Stimulated activated CD4-positive, alpha-beta T cell treated with anti-CD3 and anti-CD28 coated beads, Interleukin-15, amount 100 ng/mL, for 48 hours (primary cell): Measurements from ENCODE around the gene UBE2L3.
"Not testable (repeated sequence)": the region's sequence is repeated elsewhere in the genome, so short reads cannot be mapped to it uniquely, and the experiment has no call there.

Experiments used
- DNase-seq, 2 donors: peaks; one replicate each; pipeline ENCODE4 v3.0.0-alpha.2; 2020; ENCODE audit warnings: low read depth in 2 of 2

Gene UBE2L3

DNA sequence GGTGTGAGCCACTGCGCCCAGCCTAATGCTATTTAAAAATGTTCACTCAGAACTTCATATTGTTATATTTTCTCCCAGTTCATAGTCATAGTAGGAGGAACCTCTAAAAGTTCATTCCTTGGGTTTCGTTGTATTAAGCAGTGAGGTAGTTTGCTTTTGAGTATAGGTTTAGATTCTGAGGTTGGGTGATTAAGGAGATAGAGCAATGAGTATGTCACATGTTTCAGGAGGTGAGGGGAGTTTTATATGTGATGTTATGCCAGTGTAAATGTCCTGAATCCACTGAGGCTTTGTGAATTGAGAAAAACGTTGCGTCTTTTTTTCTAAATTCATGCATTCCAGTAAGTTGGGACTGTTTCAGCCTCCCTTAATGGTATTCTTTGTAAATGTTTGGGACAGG lies 4.2 kb downstream of the UBE2L3 start:
- no peak for DNase-seq

- no peak for DNase-seq
These were observed 5.8 kb downstream of the UBE2L3 start for GRCh38 chr22:21573293-21573734.

DNA sequence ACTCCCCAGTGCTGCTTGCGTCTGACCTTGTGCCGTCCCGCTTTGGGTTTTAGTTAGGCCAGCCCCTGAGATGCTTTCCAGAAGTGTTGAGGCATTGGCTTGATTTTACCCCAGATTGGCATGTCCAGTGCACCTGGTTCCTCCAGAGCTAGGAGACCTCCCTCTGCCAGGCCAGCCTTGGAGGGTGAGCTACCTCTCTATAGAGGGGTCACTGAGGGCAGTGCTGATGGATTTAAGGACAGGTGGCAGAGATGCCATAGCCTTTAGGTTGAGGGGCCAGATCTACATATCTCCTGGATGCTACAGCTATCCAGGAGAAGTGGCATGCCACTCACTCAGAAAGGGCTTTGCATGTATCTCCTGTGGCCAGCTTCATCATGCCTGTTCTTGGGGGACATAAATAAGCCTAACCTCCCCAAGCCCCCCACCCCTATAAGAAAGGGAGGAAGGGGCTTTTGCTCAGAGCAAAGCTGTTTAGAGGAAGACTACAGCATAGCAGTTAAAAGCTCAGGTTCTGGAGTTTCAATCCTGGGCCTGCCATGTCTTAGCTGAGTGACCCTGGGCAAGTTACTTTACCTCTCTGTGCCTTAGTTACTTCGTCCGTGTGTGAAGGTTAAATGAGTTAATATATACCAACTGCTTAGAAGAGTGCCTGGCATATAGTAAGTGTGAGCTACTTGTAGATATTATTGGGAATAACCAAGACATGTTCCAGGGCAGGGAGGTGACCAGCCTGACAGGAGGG lies 6.4 kb downstream of the UBE2L3 start:
- DNase-seq, result no peak

DNA sequence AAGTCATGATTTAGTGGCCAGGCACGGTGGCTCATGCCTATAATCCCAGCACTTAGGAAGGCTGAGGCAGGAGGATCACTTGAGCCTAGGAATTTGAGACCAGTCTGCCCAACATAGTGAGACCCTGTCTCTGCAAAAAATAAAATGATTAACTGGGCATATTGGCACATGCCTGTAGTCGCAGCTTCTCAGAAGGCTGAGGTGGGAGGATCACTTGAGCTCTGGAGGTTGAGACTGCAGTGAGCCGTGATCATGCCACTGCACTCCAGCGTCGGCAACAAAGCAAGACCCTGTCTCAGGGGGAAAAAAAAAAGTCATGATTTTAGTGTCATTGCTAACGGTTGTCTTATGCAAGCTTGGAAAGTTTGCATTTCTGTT lies 11.9 kb downstream of the UBE2L3 start:
- no peak for DNase-seq

GRCh38 chr22:21580623-21581007 lies 13.1 kb downstream of the UBE2L3 start:
- not testable (repeated sequence) for DNase-seq

DNA sequence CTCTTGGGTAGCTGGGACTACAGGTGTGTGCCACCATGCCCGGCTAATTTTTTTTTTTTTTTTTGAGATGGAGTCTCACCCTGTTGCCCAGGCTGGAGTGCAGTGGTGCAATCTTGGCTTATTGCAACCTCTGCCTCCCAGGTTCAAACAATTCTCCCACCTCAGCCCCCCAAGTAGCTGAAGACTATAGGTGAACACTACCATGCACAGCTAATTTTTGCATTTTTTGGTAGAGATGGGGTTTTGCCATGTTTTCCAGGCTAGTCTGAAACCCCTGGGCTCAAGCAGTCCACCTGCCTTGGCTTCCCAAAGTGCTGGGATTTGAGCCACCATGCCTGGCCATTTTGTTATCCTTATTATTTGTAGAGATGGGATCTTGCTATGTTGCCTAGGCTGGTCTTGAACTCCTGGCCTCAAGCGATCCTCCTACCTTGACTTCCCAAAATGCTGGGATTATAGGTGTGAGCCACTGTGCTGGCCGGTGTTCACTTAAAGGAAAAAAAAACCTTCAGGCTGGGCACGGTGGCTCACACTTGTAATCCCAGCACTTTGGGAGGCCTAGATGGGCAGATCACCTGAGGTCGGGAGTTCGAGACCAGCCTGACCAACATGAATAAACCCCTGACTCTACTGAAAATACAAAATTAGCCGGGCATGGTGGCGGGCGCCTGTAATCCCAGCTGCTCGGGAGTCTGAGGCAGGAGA lies 13.6 kb downstream of the UBE2L3 start:
- not testable (repeated sequence) for DNase-seq

DNA sequence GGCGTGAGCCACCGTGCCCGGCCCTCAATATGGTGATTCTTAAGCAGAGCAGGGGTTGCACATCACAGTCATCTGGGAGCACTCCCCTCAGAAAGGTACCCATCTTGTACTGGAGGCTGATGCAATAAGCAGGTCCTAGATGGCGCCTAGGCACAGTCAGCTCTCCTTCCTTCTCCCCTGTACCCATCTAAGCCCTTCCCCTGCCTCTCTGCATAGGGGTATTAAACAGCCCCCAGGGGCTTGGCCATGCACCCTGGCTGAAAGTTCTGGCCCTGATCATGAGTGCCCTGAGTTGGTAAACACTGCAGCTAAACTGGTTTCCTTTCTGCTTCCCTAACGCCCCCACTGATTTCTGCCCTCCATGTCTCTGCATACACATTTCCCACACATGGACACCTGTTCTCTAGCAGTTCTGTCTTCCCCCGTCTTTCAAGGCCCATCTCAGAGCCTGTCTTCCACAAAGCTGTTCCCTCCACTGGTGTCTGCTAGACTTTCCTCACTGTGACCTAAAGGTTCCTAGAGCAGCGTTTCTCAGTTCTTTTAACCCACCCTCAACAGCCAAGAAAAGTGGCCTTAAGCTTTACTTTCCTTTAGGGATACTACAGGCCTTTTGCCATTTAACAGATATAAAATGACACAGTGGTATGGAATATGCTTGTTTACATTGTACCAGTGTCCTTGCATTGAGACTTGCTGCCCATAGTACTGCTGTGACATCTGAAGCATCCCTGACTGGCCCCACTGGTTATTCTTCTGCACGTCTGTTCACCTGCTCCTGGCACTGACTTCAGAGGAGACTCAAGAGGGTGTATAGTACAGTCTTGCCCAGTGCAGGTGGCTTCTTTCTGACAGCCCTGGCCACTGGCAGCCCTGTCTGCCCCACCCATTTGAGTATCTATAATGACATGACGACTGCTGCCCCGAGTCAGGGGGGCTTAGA lies 15.6 kb downstream of the UBE2L3 start:
- DNase-seq, result no peak

DNA sequence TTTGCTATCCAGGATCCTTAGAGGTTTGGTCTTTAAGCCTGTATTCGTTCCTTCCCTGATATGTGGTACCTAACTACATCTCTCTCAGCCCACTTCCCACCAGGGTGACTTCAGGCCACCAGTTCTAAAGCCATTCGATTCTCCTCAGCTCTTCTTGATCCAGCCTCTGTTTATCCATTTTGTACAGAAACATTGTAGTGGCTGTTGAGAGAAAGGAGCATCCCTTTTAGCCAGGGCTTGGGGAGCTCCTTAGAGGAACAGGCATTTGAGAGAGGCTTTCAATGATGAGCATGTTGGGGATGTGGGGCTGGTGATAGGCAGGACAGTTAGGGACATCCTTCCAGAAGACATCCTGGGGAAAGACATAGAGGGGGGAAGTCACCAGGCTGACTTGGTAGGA lies 17.9 kb downstream of the UBE2L3 start:
- DNase-seq, result no peak

DNA sequence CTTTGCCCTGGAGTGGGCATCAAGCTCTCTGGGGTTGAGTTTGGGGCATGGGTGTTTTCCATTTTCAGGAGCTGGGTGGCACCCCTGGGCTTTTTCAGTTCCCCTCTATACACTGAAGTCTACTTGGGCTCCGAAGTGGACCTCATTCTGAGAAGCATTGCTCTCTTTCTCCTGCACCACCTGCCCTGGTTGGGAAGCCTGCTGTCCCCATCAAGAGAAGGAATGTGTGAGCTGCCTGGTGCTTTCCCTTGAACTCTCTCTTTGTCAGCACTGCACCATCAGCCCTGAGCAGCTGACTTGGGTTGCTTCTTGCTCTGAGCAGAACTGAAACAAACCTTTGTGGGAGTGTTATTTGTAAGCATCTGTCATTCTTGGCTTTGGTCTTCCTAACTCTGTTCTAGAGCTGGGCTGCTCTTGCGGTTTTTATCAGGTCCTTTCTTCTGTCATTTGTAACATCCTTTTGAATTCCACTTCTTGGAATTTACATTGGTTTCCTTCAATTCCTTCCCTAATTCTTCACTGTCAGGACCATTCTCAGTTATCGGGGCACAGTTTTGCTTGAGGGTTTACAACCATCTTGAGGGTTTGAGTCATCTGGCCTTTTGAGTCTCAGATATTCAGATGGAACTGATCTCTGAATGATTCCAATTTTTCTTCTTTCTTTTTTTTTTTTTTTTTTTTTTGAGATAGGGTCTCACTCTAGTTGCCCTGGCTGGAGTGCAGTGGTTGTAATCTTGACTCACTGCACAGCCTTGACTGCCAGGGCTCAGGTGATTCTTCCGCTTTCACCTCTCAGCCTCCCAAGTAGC lies 20.5 kb downstream of the UBE2L3 start:
- DNase-seq, result peak; percentile 34 to 47

DNA sequence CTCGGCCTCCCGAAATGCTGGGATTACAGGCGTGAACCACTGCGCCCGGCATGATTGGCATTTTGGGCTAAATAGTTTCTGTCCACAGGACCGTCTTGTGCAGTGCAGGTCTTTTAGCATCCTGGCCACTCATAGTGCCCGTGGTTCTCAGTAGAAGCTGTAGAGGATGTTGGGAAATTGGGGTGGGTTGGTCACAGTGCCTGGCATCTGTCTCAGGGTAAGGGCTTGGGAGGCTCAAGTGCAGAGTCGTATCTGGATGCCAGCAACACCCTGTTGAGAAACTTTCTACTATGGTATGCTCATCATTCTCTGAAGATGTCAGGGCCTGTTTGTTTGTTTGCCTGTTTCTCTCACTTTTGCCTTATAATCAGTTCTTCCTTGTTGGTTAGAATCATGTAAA lies 21.9 kb downstream of the UBE2L3 start:
- no peak for DNase-seq

- no peak for DNase-seq
These were observed 23.5 kb downstream of the UBE2L3 start for GRCh38 chr22:21590809-21591641.

DNA sequence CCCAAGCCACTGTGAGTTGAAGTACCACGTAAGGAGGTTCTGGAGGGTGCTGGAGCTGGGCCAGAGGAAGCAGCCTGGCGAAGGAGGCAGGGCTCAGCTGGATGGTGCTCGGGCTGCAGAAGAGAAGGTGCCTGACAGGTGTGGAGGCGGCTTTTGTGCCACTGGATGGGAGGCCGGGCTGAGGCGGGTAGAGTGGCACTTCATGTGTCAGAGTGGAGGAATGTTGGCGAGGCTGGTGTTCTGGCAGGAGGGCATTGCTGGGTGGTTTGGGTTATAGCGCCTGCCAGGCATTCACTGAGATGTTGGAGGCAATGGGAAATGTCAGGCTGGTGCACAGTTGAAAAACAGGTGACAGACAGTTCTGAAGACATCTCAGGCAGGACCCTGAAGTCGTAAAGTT lies 24.2 kb downstream of the UBE2L3 start:
- no peak for DNase-seq

DNA sequence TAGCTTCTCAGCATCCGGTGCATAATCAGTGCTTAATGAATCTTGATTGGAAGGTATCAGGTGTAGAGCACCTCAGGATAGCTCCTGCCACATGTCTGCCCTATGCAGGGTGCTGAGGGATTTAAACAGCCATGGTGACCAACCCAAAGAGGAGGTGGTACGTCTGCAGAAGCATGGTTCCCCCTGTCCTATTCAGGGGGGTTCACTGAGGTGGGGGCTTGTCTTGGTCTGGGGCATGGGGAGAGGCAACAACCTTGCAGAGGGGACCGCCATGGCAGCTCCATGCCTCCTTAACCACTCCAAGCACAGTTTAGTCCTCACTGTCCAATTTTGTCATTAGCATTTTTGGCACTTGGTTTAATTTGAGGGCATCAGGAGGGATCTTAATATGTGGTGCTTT lies 24.9 kb downstream of the UBE2L3 start:
- DNase-seq, result no peak

DNA sequence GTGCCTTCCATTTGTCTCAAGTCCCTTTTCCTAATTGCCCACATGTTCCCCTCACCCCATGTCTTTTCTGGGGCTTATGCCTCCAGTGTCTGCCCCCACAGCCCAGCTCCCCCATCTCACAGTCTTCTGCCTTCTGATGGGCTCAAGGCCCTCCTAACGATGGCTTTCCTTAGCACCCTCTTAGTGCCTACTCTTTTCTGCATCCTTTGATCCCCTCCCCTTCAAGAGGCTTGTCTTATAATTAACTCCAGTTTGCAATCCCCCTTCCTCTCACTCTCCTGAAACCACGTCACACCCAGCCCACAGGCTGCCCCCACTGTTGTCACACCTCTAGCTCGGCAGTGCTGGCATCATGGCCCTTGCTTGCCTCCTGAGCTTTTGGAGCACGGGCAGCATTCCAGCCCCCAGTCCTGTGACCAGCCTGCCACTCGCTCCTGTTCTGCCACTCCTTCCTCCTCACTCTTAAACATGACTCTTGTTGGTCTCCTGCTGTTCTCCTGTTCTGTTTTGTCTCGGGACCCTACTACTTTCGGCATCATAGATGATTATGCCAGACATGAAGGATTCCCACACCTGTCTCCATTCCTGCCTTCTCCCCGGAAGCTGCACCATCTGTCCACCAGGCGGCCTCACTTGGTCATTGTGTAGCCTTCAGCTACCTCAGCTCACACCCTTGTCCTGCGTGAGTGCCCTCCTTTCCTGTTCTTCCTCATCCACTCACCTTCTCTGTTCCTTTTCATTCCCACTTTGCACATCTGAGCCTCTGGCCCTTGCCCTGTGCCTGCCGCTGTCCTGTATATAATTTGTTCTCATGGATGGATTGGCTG lies 26.1 kb downstream of the UBE2L3 start:
- DNase-seq, result no peak

DNA sequence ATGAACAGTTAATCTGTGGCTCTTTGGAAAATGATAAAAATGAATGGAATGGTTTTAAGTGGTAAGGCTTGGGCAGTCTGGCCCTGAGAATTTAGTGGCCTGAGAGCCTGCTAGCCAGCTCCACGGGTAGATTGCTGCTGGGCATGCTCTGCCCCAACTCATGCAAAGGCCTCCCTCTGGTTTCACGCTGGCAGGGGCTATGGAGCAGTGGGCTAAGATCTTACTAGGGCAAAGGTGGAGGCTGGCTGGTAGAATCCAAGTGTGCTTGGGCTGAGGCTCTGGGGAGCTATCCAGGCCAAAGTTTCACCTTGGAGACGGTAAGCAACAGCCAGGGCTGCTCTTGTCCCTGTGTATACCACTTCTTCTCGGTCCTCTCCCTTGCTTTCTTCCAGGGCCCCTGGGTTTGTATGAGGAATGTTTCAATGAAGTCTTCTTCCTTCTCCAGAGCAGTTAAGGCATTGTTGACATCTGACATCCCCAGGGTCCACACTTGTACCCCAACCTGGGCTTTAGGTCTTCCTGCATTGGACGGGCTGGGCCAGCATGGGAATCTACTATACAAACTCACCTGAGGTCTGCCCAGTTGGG lies 27.4 kb downstream of the UBE2L3 start:
- DNase-seq, result no peak

DNA sequence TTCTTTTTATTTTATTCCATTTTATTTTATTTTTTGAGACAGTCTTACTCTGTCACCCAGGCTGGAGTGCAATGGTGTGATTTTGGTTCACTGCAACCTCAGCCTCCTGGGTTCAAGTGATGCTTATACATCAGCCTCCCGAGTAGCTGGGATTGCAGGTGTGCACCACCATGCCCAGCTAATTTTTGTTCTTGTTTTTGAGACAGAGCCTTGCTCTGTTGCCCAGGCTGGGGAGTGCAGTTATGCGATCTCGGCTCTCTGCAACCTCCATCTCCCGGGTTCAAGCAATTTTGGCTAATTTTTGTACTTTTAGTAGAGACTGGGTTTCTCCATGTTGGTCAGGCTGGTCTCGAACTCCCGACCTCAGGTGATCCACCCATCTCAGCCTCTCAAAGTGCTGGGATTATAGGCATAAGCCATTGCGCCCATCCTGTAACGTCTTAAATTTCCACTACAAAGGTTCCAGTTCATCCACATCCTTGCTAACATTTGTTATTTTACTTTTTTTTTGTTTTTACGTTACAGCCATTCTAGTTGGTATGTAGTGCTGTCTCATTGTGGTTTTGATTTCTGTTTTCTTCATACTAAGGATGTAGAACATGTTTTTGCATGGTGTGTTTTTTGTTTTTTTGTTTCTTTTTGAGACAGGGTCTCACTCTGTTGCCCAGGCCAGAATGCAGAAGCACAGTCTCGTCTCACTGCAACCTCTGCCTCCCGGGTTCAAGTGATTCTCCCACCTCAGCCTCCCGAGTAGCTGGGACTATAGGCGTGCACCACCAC lies 29.0 kb downstream of the UBE2L3 start:
- not testable (repeated sequence) for DNase-seq

DNA sequence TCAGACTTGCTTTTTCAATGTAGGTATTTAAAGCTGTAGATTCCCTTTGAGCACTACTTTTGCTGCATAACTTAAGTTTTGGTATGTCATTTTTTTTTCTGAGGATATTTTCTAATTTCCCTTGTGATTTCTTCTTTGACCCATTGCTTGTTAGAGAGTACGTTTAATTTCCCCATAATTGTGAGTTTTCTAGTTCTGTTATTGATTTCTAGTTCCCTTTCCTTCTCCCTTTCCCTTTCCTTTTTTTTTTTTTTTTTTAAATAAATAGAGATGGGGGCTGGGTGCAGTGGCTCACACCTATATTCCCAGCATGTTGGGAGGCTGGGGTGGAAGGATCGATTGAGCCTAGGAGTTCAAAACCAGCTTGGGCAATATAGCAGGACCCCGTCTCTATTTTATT lies 30.8 kb downstream of the UBE2L3 start:
- DNase-seq, result no peak

- no peak for DNase-seq
These were observed 31.8 kb downstream of the UBE2L3 start for GRCh38 chr22:21599053-21599893.
